ENCODE data around the gene WDR27. TPM values are rescaled to one million over a fixed set of nuclear protein-coding genes. Genes with fewer than 3 reads are reported as not detected.

The WDR27 gene
- total and polyA plus RNA-seq, 9 donors, result 16.6 to 53.4 (median 38.7) TPM

- Histone ChIP-seq H3K4me1 (ENCODE audit: insufficient read depth) (no peaks in the 10 kb centered on the region), H3K4me3 (no peak overlapping the region), H3K36me3 (no peaks in the 10 kb centered on the region), H3K27ac (no peak overlapping the region), H3K9me3 (no peaks in the 10 kb centered on the region), H3K27me3 (no peaks in the 10 kb centered on the region)
- no peak for DNase-seq
- intact Hi-C loops (cut with DNase I), result no loop called here
- 71 to 84% (median 79%) methylated on average over 9 of the region's 9 CpGs for whole genome bisulfite sequencing, 3 donors
- TF ChIP-seq EP300 (IDR thresholded peaks at IDR 0.05) (no peak), POLR2A (IDR thresholded peaks at IDR 0.05) (no peak)
- TF ChIP-seq, protein P1, sequence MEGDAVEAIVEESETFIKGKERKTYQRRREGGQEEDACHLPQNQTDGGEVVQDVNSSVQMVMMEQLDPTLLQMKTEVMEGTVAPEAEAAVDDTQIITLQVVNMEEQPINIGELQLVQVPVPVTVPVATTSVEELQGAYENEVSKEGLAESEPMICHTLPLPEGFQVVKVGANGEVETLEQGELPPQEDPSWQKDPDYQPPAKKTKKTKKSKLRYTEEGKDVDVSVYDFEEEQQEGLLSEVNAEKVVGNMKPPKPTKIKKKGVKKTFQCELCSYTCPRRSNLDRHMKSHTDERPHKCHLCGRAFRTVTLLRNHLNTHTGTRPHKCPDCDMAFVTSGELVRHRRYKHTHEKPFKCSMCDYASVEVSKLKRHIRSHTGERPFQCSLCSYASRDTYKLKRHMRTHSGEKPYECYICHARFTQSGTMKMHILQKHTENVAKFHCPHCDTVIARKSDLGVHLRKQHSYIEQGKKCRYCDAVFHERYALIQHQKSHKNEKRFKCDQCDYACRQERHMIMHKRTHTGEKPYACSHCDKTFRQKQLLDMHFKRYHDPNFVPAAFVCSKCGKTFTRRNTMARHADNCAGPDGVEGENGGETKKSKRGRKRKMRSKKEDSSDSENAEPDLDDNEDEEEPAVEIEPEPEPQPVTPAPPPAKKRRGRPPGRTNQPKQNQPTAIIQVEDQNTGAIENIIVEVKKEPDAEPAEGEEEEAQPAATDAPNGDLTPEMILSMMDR (IDR thresholded peaks at IDR 0.05), result no peak
Measured at GRCh38 chr6:169665289-169665688, 36.5 kb downstream of the WDR27 start.

DNA sequence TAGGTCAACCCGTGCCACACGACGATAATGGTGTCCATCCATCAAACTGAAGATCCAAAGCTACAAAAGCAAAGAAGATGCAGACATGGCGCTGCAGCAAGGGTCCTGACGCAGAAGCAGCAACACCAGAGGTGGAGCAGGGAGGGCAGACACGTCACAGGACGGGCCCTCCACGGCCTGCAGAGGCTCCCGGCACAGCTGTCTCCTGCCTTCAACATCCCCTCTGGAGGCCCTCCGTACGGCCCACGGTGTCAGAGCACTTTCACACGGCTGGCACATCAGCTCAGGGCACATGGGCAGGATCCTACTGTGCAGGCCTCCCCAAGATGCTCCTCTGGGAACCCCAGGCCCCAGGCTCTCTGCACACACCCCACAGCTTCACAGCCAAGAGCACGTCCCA lies 37.6 kb downstream of the WDR27 start:
- no peaks in the 10 kb centered on the region for H3K36me3 ChIP-seq
- no peaks in the 10 kb centered on the region for H3K27me3 ChIP-seq
- no peaks in the 10 kb centered on the region for H3K4me1 ChIP-seq (ENCODE audit: insufficient read depth)
- 93 to 95% (median 94%) methylated on average over 14 of the region's 14 CpGs for WGBS, 3 donors
- H3K9me3 ChIP-seq, result no peaks in the 10 kb centered on the region
- intact Hi-C loops (cut with DNase I), result no loop called here
- no peak for DNase-seq
- no peak overlapping the region for H3K27ac ChIP-seq
- TF ChIP-seq, protein P1 (IDR thresholded peaks at IDR 0.05), result no peak
- TF ChIP-seq EP300 (IDR thresholded peaks at IDR 0.05) (no peak), POLR2A (IDR thresholded peaks at IDR 0.05) (no peak)
- H3K4me3 ChIP-seq, result no peak overlapping the region

- no peaks in the 10 kb centered on the region for H3K9me3 ChIP-seq
- no peaks in the 10 kb centered on the region for H3K36me3 ChIP-seq
- H3K4me1 ChIP-seq (ENCODE audit: insufficient read depth), result no peaks in the 10 kb centered on the region
- no peaks in the 10 kb centered on the region for H3K27me3 ChIP-seq
- no peak overlapping the region for H3K27ac ChIP-seq
- no peak overlapping the region for H3K4me3 ChIP-seq
- no peak for DNase-seq
- intact Hi-C loops (cut with DNase I), result no loop called here
- TF ChIP-seq, protein P1 (IDR thresholded peaks at IDR 0.05), result no peak
- no peak for TF ChIP-seq POLR2A (IDR thresholded peaks at IDR 0.05)
- no peak for TF ChIP-seq EP300 (IDR thresholded peaks at IDR 0.05)
- whole genome bisulfite sequencing, 3 donors, result 89 to 97% (median 90%) methylated on average over 8 of the region's 8 CpGs
Measured at GRCh38 chr6:169663468-169663867, 38.4 kb downstream of the WDR27 start.

- intact Hi-C loops (cut with DNase I), result no loop called here
- no peaks in the 10 kb centered on the region for H3K27me3 ChIP-seq
- no peak overlapping the region for H3K4me3 ChIP-seq
- 90 to 92% (median 90%) methylated on average over 5 to 7 of the region's 7 CpGs for WGBS, 3 donors
- no peak for TF ChIP-seq EP300 (IDR thresholded peaks at IDR 0.05)
- TF ChIP-seq POLR2A (IDR thresholded peaks at IDR 0.05), result no peak
- TF ChIP-seq, protein P1 (IDR thresholded peaks at IDR 0.05), result no peak
- H3K9me3 ChIP-seq, result no peaks in the 10 kb centered on the region
- no peaks in the 10 kb centered on the region for H3K4me1 ChIP-seq (ENCODE audit: insufficient read depth)
- H3K36me3 ChIP-seq, result no peaks in the 10 kb centered on the region
- no peak overlapping the region for H3K27ac ChIP-seq
- no peak for DNase-seq
Measured at GRCh38 chr6:169661391-169661756, 40.5 kb downstream of the WDR27 start.
